Vein endothelial cell (primary cell): Measurements from ENCODE around the gene YIPF1. TPM values are rescaled to one million over a fixed set of nuclear protein-coding genes. Genes with fewer than 3 reads are reported as not detected.

Experiments used
- small RNA-seq: library from RNA; depleted of rRNA; stranded (forward); fragments of <200 nt; gene quantifications from one replicate; pipeline ENCODE3, GENCODE V24; 2012
- total RNA-seq: library from RNA; depleted of rRNA; stranded (reverse); fragments of >200 nt; gene quantifications from 2 replicates; pipeline ENCODE4 v1.2.3, GENCODE V29; 2012

The YIPF1 gene
- 14.4 and 14.7 TPM in 2 replicates for total RNA-seq

DNA sequence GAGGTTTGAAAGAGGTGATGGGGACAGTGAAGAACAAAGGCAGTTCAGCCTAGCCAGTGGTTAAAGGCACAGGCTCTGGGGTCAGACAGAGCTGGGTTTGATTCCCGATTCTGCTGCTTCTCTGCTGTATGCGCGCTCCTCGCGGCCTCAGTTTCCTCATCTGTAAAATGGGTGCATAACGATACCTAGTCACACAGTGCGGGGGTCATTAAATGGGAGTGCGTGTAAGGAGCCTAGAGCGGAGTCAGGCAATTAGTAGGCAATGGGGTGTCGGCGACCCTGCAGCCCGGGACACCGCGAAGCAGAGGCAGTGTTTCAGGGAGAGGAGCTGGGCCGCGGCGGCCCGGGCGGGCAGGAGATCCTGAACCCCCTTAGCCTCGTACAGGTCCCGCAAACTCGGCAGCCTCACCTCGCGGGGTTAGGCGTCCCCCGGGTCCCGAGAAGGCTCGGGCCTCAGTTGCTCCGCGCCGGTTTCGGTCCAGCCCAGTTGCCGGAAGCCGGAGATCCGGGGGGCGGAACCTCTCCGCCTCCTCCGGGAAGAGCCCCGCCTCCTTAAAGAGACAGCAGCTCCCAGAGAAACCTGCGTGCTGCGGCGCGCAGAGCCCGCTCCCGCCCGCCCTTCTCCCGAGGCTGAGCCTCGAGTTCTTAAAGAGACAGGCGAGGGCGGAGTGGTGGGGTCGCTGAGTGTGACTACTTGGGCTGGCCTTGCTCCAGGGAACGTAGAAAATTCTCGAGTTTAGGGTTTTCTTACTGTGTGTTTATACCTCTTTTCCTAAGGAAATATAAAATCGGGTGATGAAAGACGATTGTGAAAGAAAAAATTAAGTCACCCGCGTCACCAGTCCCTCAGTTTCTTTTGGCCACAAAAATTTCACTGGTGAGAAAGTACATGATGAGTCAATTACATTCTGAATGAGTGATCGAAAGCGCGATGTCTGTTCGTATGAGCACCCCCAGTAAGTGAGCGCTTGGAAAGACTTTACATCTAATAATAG lies at the start of gene YIPF1:
Gene YIPF1, minus strand, starts transcription at position 494 of the 995 bp plus-strand sequence. CDS start 860 bp downstream, outside the sequence.

DNA sequence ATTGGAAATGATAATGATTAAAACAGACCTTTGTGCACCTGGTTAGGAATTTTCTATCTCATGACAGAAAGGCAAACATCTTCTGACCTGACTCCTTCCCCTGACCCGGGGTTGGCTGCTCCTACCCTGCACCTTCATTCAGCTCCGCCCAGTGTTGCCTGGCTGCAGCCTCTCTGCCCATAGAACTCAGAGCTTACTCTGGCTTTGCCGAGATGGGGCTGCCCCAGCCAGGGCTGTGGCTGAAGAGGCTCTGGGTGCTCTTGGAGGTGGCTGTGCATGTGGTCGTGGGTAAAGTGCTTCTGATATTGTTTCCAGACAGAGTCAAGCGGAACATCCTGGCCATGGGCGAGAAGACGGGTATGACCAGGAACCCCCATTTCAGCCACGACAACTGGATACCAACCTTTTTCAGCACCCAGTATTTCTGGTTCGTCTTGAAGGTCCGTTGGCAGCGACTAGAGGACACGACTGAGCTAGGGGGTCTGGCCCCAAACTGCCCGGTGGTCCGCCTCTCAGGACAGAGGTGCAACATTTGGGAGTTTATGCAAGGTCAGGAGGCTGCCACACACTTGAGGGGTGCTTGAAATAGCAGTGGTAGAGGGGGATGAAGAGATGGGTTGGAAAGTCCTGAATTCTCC lies 4.5 kb upstream of the YIPF1 start, which contains the start of gene DIO1:
Gene DIO1, plus strand, starts transcription at position 189 of the 638 bp plus-strand sequence. Its CDS starts 24 bp downstream, at position 213.

DNA sequence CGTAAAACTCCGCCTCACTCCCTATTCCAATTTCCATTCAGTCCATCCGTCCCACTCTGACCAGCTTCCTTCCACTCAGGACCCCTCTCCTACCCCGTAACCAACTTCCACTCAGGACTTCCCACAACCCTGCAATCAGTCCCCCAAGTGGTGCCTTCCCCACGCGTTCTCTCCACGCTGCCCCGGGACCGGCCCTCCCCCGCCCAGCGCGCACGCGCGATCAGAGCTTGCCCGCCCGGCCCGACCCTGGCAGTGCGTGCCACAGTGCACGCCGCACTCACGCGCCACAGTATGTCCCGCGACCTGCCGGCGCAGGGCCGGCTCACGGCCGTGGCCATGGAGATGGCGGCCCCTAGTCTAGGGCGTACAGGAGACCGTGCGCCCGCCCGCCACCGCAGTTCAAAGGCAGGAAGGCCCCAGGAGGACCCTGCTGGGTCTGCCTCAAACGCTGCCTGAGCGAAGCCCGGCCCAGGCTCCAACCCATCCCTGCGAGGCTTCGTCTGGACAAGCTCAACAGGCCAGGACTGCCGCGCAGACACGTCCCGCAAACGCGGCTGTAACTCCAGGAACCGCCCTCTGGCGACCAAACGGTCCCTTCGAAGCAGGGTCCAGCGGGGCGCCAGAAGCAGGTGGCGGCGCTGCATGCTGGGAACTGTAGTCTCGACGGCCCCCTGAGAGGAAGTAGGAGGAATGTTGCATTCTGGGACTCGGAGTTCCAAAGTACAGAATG lies 51.5 kb downstream of the YIPF1 start, which contains the start of gene NDC1:
Gene NDC1, minus strand, starts transcription at position 373 of the 730 bp plus-strand sequence. Its CDS starts 35 bp downstream, at position 338.

Small RNAs within 50 kb of the gene (small RNA-seq; reads per million reads assigned to genes)
- gene AL049745.1 = not detected

Other genes starting within 250 kb of the YIPF1 start
- not detected in 2 replicates for gene GLIS1, start 150.6 kb downstream of the YIPF1 start, total RNA-seq
- gene NDC1, start 51.5 kb downstream of the YIPF1 start, total RNA-seq = 19.6 and 31.0 TPM in 2 replicates
- gene DIO1, start 4.4 kb upstream of the YIPF1 start, total RNA-seq = not detected in 2 replicates
- gene IFT25, start 55.9 kb upstream of the YIPF1 start, total RNA-seq = 17.3 and 18.7 TPM in 2 replicates
- 27.1 and 27.4 TPM in 2 replicates for gene LRRC42, start 56.6 kb upstream of the YIPF1 start, total RNA-seq
- not detected in 2 replicates for gene LDLRAD1, start 128.4 kb upstream of the YIPF1 start, total RNA-seq
- 178 and 179 TPM in 2 replicates for gene TMEM59, start 163.4 kb upstream of the YIPF1 start, total RNA-seq
- 2.8 and 2.9 TPM in 2 replicates for gene TCEANC2, start 163.8 kb upstream of the YIPF1 start, total RNA-seq